ENCODE results near the gene ADIPOR2.
"Not testable (repeated sequence)": the region's sequence is repeated elsewhere in the genome, so short reads cannot be mapped to it uniquely, and the experiment has no call there.

The ADIPOR2 gene

GRCh38 chr12:1731688-1732078 is 40.8 kb downstream of the ADIPOR2 start:
- DNase-seq (ENCODE audit: low read depth in 2 of 2, low spot score in 1 of 2) = not testable (repeated sequence)

- DNase-seq (ENCODE audit: low read depth in 2 of 2, low spot score in 1 of 2) = no peak
Measured at GRCh38 chr12:1732914-1733313, 42.0 kb downstream of the ADIPOR2 start.

GRCh38 chr12:1733712-1734111 is 42.8 kb downstream of the ADIPOR2 start:
- DNase-seq (ENCODE audit: low read depth in 2 of 2, low spot score in 1 of 2) = not testable (repeated sequence)

- no peak for DNase-seq (ENCODE audit: low read depth in 2 of 2, low spot score in 1 of 2)
Measured at GRCh38 chr12:1737652-1738286, 46.9 kb downstream of the ADIPOR2 start.

GRCh38 chr12:1738446-1738845 is 47.6 kb downstream of the ADIPOR2 start:
- DNase-seq (ENCODE audit: low read depth in 2 of 2, low spot score in 1 of 2) = no peak

GRCh38 chr12:1739368-1739767 is 48.5 kb downstream of the ADIPOR2 start:
- DNase-seq (ENCODE audit: low read depth in 2 of 2, low spot score in 1 of 2) = no peak

- DNase-seq (ENCODE audit: low read depth in 2 of 2, low spot score in 1 of 2) = no peak
Measured at GRCh38 chr12:1740161-1740948, 49.5 kb downstream of the ADIPOR2 start.

GRCh38 chr12:1741154-1741949 is 50.5 kb downstream of the ADIPOR2 start:
- no peak for DNase-seq (ENCODE audit: low read depth in 2 of 2, low spot score in 1 of 2)

- no peak for DNase-seq (ENCODE audit: low read depth in 2 of 2, low spot score in 1 of 2)
Measured at GRCh38 chr12:1744932-1745331, 54.1 kb downstream of the ADIPOR2 start.

GRCh38 chr12:1747609-1748008 is 56.7 kb downstream of the ADIPOR2 start:
- no peak for DNase-seq (ENCODE audit: low read depth in 2 of 2, low spot score in 1 of 2)

- no peak for DNase-seq (ENCODE audit: low read depth in 2 of 2, low spot score in 1 of 2)
Measured at GRCh38 chr12:1749019-1749418, 58.1 kb downstream of the ADIPOR2 start.

GRCh38 chr12:1750300-1750699 is 59.4 kb downstream of the ADIPOR2 start:
- DNase-seq (ENCODE audit: low read depth in 2 of 2, low spot score in 1 of 2) = no peak

GRCh38 chr12:1758376-1758775 is 67.5 kb downstream of the ADIPOR2 start:
- DNase-seq (ENCODE audit: low read depth in 2 of 2, low spot score in 1 of 2) = no peak

GRCh38 chr12:1758887-1759286 is 68.0 kb downstream of the ADIPOR2 start:
- DNase-seq (ENCODE audit: low read depth in 2 of 2, low spot score in 1 of 2) = no peak

GRCh38 chr12:1760566-1761382 is 69.9 kb downstream of the ADIPOR2 start:
- no peak for DNase-seq (ENCODE audit: low read depth in 2 of 2, low spot score in 1 of 2)

GRCh38 chr12:1761857-1762256 is 71.0 kb downstream of the ADIPOR2 start:
- no peak for DNase-seq (ENCODE audit: low read depth in 2 of 2, low spot score in 1 of 2)

- no peak for DNase-seq (ENCODE audit: low read depth in 2 of 2, low spot score in 1 of 2)
Measured at GRCh38 chr12:1763153-1763552, 72.3 kb downstream of the ADIPOR2 start.

- DNase-seq (ENCODE audit: low read depth in 2 of 2, low spot score in 1 of 2) = no peak
Measured at GRCh38 chr12:1766110-1766509, 75.2 kb downstream of the ADIPOR2 start.

GRCh38 chr12:1767407-1768090 is 76.7 kb downstream of the ADIPOR2 start:
- no peak for DNase-seq (ENCODE audit: low read depth in 2 of 2, low spot score in 1 of 2)

- DNase-seq (ENCODE audit: low read depth in 2 of 2, low spot score in 1 of 2) = no peak
Measured at GRCh38 chr12:1768615-1769014, 77.7 kb downstream of the ADIPOR2 start.

Data from stimulated activated CD8-positive, alpha-beta memory T cell treated with anti-CD3 and anti-CD28 coated beads, Interleukin-4, amount 100 ng/mL, for 1 hour (primary cell).